ENCODE data around the gene DNHD1.

DNHD1 gene

DNA sequence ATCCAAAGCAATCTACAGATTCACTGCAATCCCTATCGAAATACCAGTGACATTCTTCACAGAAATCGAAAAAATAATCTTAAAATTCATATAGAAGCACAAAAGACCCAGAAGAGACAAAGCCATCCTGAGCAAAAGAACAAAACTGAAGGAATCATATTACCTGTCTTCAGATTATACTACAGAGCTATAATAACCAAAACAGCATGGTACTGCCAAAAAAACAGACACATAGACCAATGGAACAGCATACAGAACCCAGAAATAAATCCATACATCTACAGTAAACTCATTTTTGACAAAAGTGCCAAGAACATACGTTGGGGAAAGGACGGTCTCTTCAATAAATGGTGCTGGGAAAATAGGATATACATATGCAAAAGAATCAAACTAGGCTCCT is 87.4 kb downstream of the DNHD1 start:
- Histone ChIP-seq H3K4me1 (ENCODE audit: control insufficient read depth, low read depth, low read length) (no peaks in the 10 kb centered on the region), H3K27ac (ENCODE audit: low read length) (no peak overlapping the region), H3K9me3 (ENCODE audit: control insufficient read depth, low read depth, low read length) (peaks cover 12% of the 10 kb centered on the region), H3K27me3 (ENCODE audit: control insufficient read depth, insufficient read depth, low read length) (no peaks in the 10 kb centered on the region), H3K4me3 (ENCODE audit: low read length) (no peak overlapping the region), H3K36me3 (ENCODE audit: control insufficient read depth, low read depth, low read length) (no peaks in the 10 kb centered on the region), H3K9ac (ENCODE audit: low read length) (no peak overlapping the region)

DNA sequence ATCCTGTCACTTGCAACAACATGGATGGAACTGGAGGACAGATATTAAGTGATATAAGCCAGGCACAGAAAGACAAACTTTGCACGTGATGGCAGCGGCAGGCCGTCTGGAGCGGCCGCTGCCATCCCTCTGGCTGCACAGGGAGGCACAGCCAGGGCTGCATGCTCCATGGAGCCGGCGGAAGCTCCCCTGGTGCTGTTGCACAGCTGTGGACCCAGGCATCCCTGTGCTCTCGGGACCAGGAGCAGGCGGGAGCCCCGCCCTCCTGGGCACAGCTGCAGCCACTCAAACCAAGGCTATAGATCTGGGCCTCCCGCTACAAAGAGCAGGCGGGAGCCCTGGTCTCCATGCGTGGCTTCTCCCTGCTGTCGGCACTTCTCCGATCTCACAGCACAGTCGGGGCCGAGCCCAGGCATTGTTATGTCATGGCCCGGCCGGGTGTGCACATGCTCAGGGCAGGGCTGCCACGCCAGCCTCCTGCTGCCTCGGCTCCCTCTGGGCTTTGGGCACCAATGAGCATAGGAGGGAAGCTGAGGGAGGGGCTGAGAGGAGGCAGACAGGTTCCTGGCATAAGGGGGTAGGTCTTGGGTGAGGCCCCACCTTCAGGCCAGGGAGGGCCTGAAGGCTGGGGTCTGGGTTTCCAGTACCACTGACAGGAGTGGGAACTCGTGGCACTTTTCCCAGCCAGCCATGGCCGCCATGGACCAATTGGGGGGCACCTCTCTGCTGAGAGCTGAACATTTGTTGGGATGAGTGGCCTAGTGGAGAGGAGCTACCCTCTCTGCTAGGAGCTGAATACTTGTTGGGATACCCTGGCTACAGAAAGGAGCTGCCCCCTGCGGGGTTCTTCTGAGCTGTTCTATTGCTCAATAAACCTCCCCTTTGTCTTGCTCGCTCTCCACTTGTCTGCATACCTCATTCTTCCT is 89.6 kb downstream of the DNHD1 start:
- Histone ChIP-seq H3K36me3 (ENCODE audit: control insufficient read depth, low read depth, low read length) (no peaks in the 10 kb centered on the region), H3K9me3 (ENCODE audit: control insufficient read depth, low read depth, low read length) (peaks cover 12% of the 10 kb centered on the region), H3K9ac (ENCODE audit: low read length) (no peak overlapping the region), H3K4me1 (ENCODE audit: control insufficient read depth, low read depth, low read length) (no peaks in the 10 kb centered on the region), H3K27me3 (ENCODE audit: control insufficient read depth, insufficient read depth, low read length) (no peaks in the 10 kb centered on the region), H3K4me3 (ENCODE audit: low read length) (no peak overlapping the region), H3K27ac (ENCODE audit: low read length) (no peak overlapping the region)

GRCh38 chr11:6587360-6587953 is 90.4 kb downstream of the DNHD1 start:
- Histone ChIP-seq H3K9me3 (ENCODE audit: control insufficient read depth, low read depth, low read length) (peaks cover 12% of the 10 kb centered on the region), H3K4me3 (ENCODE audit: low read length) (no peak overlapping the region), H3K36me3 (ENCODE audit: control insufficient read depth, low read depth, low read length) (no peaks in the 10 kb centered on the region), H3K9ac (ENCODE audit: low read length) (no peak overlapping the region), H3K27me3 (ENCODE audit: control insufficient read depth, insufficient read depth, low read length) (no peaks in the 10 kb centered on the region), H3K4me1 (ENCODE audit: control insufficient read depth, low read depth, low read length) (no peaks in the 10 kb centered on the region), H3K27ac (ENCODE audit: low read length) (no peak overlapping the region)

DNA sequence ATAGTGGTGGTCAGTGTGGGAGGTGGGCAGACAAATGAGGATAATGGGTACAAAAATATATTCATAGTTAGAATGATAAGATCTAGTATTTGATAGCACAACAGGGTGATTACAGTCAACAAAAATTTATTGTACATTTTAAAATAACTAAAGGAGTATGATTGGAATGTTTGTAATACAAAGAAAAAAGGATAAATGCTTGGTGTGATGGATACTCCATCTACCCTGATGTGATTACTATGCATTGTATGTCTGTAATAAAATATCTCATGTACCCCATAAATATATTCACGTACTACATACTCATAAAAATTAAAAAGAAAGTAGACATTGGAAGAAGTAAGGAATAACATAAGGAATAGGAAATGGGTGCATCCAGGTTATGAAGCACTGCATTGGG is 90.9 kb downstream of the DNHD1 start:
- peaks cover 12% of the 10 kb centered on the region for H3K9me3 ChIP-seq (ENCODE audit: control insufficient read depth, low read depth, low read length)
- H3K4me3 ChIP-seq (ENCODE audit: low read length) = no peak overlapping the region
- no peak overlapping the region for H3K9ac ChIP-seq (ENCODE audit: low read length)
- no peaks in the 10 kb centered on the region for H3K27me3 ChIP-seq (ENCODE audit: control insufficient read depth, insufficient read depth, low read length)
- H3K36me3 ChIP-seq (ENCODE audit: control insufficient read depth, low read depth, low read length) = no peaks in the 10 kb centered on the region
- no peak overlapping the region for H3K27ac ChIP-seq (ENCODE audit: low read length)
- no peaks in the 10 kb centered on the region for H3K4me1 ChIP-seq (ENCODE audit: control insufficient read depth, low read depth, low read length)

GRCh38 chr11:6594142-6594768 is 97.2 kb downstream of the DNHD1 start:
- Histone ChIP-seq H3K4me3 (ENCODE audit: low read length) (no peak overlapping the region), H3K36me3 (ENCODE audit: control insufficient read depth, low read depth, low read length) (peaks cover 20% of the 10 kb centered on the region), H3K9me3 (ENCODE audit: control insufficient read depth, low read depth, low read length) (no peaks in the 10 kb centered on the region), H3K9ac (ENCODE audit: low read length) (no peak overlapping the region), H3K27me3 (ENCODE audit: control insufficient read depth, insufficient read depth, low read length) (no peaks in the 10 kb centered on the region), H3K4me1 (ENCODE audit: control insufficient read depth, low read depth, low read length) (no peaks in the 10 kb centered on the region), H3K27ac (ENCODE audit: low read length) (no peak overlapping the region)

GRCh38 chr11:6596239-6596877 is 99.3 kb downstream of the DNHD1 start:
- H3K9me3 ChIP-seq (ENCODE audit: control insufficient read depth, low read depth, low read length) = no peaks in the 10 kb centered on the region
- no peaks in the 10 kb centered on the region for H3K4me1 ChIP-seq (ENCODE audit: control insufficient read depth, low read depth, low read length)
- H3K9ac ChIP-seq (ENCODE audit: low read length) = no peak overlapping the region
- no peak overlapping the region for H3K27ac ChIP-seq (ENCODE audit: low read length)
- no peaks in the 10 kb centered on the region for H3K27me3 ChIP-seq (ENCODE audit: control insufficient read depth, insufficient read depth, low read length)
- H3K36me3 ChIP-seq (ENCODE audit: control insufficient read depth, low read depth, low read length) = peaks cover 39% of the 10 kb centered on the region
- no peak overlapping the region for H3K4me3 ChIP-seq (ENCODE audit: low read length)

GRCh38 chr11:6598555-6598954 is 101.5 kb downstream of the DNHD1 start:
- Histone ChIP-seq H3K27ac (ENCODE audit: low read length) (no peak overlapping the region), H3K9me3 (ENCODE audit: control insufficient read depth, low read depth, low read length) (no peaks in the 10 kb centered on the region), H3K9ac (ENCODE audit: low read length) (no peak overlapping the region), H3K4me1 (ENCODE audit: control insufficient read depth, low read depth, low read length) (peaks cover 4% of the 10 kb centered on the region), H3K4me3 (ENCODE audit: low read length) (no peak overlapping the region), H3K36me3 (ENCODE audit: control insufficient read depth, low read depth, low read length) (peaks cover 42% of the 10 kb centered on the region), H3K27me3 (ENCODE audit: control insufficient read depth, insufficient read depth, low read length) (no peaks in the 10 kb centered on the region)

DNA sequence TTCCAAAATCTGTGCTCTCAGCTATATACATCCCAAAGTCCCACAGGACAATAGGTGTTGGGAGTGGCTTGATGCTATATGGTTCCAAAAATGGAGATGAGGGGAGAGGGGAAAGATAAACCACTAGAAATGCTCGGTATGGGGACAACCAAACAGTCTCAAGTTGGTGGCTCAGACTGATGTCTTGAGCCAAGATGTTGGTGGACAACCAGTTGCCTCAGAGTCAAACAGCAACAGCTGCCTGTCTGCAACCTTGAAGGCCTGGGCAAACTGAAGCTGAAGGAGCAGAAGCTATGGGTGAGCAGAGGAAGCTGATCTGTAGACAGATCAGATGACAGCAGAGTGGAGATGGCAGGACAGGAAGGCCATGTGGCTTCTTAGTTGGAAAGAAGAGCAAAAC is 102.4 kb downstream of the DNHD1 start:
- Histone ChIP-seq H3K4me3 (ENCODE audit: low read length) (no peak overlapping the region), H3K9ac (ENCODE audit: low read length) (no peak overlapping the region), H3K27ac (ENCODE audit: low read length) (no peak overlapping the region), H3K36me3 (ENCODE audit: control insufficient read depth, low read depth, low read length) (peaks cover 37% of the 10 kb centered on the region), H3K27me3 (ENCODE audit: control insufficient read depth, insufficient read depth, low read length) (no peaks in the 10 kb centered on the region), H3K9me3 (ENCODE audit: control insufficient read depth, low read depth, low read length) (no peaks in the 10 kb centered on the region), H3K4me1 (ENCODE audit: control insufficient read depth, low read depth, low read length) (peaks cover 4% of the 10 kb centered on the region)

GRCh38 chr11:6599881-6600390 is 102.9 kb downstream of the DNHD1 start:
- no peak overlapping the region for H3K27ac ChIP-seq (ENCODE audit: low read length)
- H3K9ac ChIP-seq (ENCODE audit: low read length) = no peak overlapping the region
- H3K9me3 ChIP-seq (ENCODE audit: control insufficient read depth, low read depth, low read length) = no peaks in the 10 kb centered on the region
- H3K4me3 ChIP-seq (ENCODE audit: low read length) = no peak overlapping the region
- no peaks in the 10 kb centered on the region for H3K27me3 ChIP-seq (ENCODE audit: control insufficient read depth, insufficient read depth, low read length)
- peaks cover 35% of the 10 kb centered on the region for H3K36me3 ChIP-seq (ENCODE audit: control insufficient read depth, low read depth, low read length)
- H3K4me1 ChIP-seq (ENCODE audit: control insufficient read depth, low read depth, low read length) = peaks cover 7% of the 10 kb centered on the region

GRCh38 chr11:6601041-6601461 is 104.0 kb downstream of the DNHD1 start:
- no peak overlapping the region for H3K4me3 ChIP-seq (ENCODE audit: low read length)
- H3K27me3 ChIP-seq (ENCODE audit: control insufficient read depth, insufficient read depth, low read length) = no peaks in the 10 kb centered on the region
- H3K36me3 ChIP-seq (ENCODE audit: control insufficient read depth, low read depth, low read length) = peaks cover 35% of the 10 kb centered on the region
- no peak overlapping the region for H3K27ac ChIP-seq (ENCODE audit: low read length)
- H3K4me1 ChIP-seq (ENCODE audit: control insufficient read depth, low read depth, low read length) = peaks cover 8% of the 10 kb centered on the region
- H3K9ac ChIP-seq (ENCODE audit: low read length) = no peak overlapping the region
- no peaks in the 10 kb centered on the region for H3K9me3 ChIP-seq (ENCODE audit: control insufficient read depth, low read depth, low read length)

All from iPS-18a (cell line).